NCI-H1417 (cell line): Measurements from ENCODE around the gene ZNF296.

Experiments
- DNase-seq, 3 experiments: peaks; one replicate each; lab custom pipeline; 2025; lab: John Stamatoyannopoulos, UW

The ZNF296 gene

GRCh38 chr19:45059258-45059965 lies 16.9 kb downstream of the ZNF296 start:
- DNase-seq: peak; percentile 27 to 66 (median 43)

GRCh38 chr19:45058622-45059159 lies 17.6 kb downstream of the ZNF296 start:
- DNase-seq: no peak

- no peak for DNase-seq
Measured at GRCh38 chr19:45057444-45057843, 18.8 kb downstream of the ZNF296 start.

GRCh38 chr19:45056831-45057230 lies 19.4 kb downstream of the ZNF296 start:
- no peak for DNase-seq

GRCh38 chr19:45051929-45052579 lies 24.2 kb downstream of the ZNF296 start:
- no peak for DNase-seq

- no peak for DNase-seq
Measured at GRCh38 chr19:45050036-45050435, 26.2 kb downstream of the ZNF296 start.

- DNase-seq: no peak
Measured at GRCh38 chr19:45049073-45049736, 27.1 kb downstream of the ZNF296 start.

GRCh38 chr19:45047188-45047797 lies 29.0 kb downstream of the ZNF296 start:
- no peak for DNase-seq

- DNase-seq: no peak
Measured at GRCh38 chr19:45046355-45046754, 29.9 kb downstream of the ZNF296 start.

- peak in 1 of 3 experiments; percentile 1 for DNase-seq
Measured at GRCh38 chr19:45045671-45046353, 30.5 kb downstream of the ZNF296 start.

- DNase-seq: no peak
Measured at GRCh38 chr19:45041125-45041524, 35.2 kb downstream of the ZNF296 start.

- DNase-seq: no peak
Measured at GRCh38 chr19:45040059-45040771, 36.1 kb downstream of the ZNF296 start.

- peak; percentile 85 to 94 (median 86) for DNase-seq
Measured at GRCh38 chr19:45038931-45039893, 37.1 kb downstream of the ZNF296 start, which contains the start of gene CLASRP. TSS of gene CLASRP (plus strand) at chr19:45039045. CDS start at chr19:45040213, 1,168 bp downstream.

- DNase-seq: no peak
Measured at GRCh38 chr19:45037393-45038169, 38.7 kb downstream of the ZNF296 start.

GRCh38 chr19:45035755-45036154 lies 40.5 kb downstream of the ZNF296 start:
- no peak for DNase-seq

- DNase-seq: no peak
Measured at GRCh38 chr19:45032421-45032820, 43.9 kb downstream of the ZNF296 start.

- DNase-seq: no peak
Measured at GRCh38 chr19:45030825-45031224, 45.5 kb downstream of the ZNF296 start.

- DNase-seq: no peak
Measured at GRCh38 chr19:45027371-45027770, 48.9 kb downstream of the ZNF296 start.

GRCh38 chr19:45025264-45025663 lies 51.0 kb downstream of the ZNF296 start:
- no peak for DNase-seq
